Dermis microvascular lymphatic vessel endothelial cell (primary cell): ENCODE data around the gene TBXT. TPM values are rescaled to one million over a fixed set of nuclear protein-coding genes. Genes with fewer than 3 reads are reported as not detected.
"Not testable (repeated sequence)": the region's sequence is repeated elsewhere in the genome, so short reads cannot be mapped to it uniquely, and the experiment has no call there.

ENCODE experiments used
- DNase-seq, 2 donors: peaks; one replicate each; pipeline versions ENCODE4 v3.0.0 to v3.0.0-alpha.2; 2010; ENCODE audit warnings: low read depth in 2 of 2
- total RNA-seq: library from RNA; depleted of rRNA; stranded (reverse); fragments of >200 nt; gene quantifications from 2 replicates; pipeline ENCODE4 v1.2.1, GENCODE V29; 2014

Gene TBXT
- total RNA-seq: not detected in 2 replicates

- no peak for DNase-seq
These were observed at the start of gene TBXT for GRCh38 chr6:166167801-166168615. TSS of gene TBXT (minus strand) at chr6:166167851. CDS start at chr6:166167591, 260 bp downstream.

GRCh38 chr6:166207284-166207561 lies 39.6 kb upstream of the TBXT start:
- DNase-seq: no peak

DNA sequence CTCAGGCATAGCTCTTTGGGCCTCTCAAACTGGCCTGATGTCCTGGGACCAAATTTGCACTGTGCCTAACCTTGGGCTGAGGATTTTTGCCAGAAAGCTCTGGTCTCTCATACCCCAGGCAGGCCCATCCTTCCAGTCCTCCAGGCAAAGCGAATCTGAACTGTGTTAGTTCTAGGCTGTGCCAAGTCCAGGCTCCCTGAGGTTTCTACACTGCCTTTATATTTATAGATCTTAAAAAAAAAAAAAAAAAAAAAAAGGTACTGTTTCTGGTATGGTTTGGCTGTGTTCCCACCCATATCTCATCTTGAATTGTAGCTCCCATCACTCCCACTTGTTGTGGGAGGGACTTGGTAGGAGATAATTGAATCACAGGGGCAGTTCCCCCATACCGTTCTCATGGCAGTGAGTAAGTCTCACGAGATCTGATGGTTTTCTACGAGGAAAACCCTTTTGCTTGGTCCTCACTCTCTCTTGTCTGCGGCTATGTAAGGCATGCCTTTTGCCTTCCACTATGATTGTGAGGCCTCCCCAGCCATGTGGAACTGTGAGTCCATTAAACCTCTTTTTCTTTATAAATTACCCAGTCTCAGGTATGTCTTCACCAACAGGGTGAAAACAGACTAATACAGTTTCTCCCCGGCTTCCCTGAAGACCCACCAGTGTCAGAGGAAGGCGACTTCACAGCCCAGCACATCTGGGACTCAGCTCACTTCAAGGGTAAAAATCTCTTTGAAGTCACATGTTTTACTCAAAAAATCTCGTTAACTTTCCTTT lies 39.0 kb upstream of the TBXT start:
- DNase-seq: no peak

- DNase-seq: no peak
These were observed 38.4 kb upstream of the TBXT start for GRCh38 chr6:166206066-166206465.

GRCh38 chr6:166204852-166205650 lies 37.4 kb upstream of the TBXT start:
- no peak for DNase-seq

DNA sequence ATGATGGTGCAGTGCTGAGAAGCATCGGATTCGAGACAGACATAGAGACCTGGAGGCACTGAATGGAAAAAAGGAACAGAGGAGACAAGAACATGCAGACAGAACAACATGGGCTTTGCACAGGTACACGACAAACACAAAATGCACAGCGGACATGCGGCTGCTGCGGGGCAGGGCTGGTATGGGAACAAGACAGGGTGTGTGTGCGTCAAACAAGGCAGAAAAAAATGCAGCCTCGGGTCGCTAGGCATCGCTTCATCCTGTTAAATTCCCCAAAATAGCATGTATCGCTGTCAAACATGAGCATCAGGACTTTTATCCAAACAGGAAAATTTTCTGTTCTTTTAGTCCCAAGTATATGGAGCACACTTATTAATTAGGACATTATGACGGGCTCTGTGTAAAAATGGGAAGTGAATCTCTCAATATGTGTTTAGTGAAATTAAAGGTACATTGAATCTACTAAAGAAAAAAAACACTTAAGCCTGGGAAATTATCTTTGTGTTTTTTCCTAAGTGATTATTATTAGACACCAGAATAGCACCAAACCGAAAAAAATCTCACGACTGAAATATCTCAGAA lies 36.1 kb upstream of the TBXT start:
- DNase-seq: no peak

DNA sequence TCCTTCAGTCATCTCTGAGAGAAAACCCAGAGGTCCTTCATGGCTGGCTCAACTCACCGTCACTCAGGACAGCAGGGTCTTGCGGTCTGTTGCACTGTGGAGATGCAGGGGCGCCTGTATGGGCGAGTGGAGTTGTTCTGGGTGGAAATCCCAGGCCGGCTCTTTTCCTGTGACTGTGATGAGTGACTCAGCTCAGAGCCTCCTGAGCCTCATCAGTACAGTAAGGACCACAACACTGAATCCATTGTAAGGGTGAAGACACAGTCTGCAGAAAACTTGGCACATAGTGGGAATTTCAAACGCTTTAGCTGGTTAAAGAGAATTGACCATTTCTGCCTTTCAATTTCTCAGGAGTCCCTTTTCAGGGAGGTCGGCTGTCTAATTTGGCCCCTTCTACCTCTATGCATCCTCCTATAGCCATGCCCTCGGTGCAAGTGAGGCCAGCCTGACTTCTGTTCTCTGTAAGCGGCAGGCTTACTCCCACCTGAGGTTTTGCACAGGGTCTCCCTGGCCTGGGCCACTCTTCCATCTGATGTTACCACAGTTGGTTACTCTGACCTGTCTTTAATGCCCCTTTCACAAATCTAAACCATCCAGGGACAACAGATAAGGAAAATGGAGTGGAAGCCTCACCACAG lies 35.5 kb upstream of the TBXT start:
- DNase-seq: no peak

DNA sequence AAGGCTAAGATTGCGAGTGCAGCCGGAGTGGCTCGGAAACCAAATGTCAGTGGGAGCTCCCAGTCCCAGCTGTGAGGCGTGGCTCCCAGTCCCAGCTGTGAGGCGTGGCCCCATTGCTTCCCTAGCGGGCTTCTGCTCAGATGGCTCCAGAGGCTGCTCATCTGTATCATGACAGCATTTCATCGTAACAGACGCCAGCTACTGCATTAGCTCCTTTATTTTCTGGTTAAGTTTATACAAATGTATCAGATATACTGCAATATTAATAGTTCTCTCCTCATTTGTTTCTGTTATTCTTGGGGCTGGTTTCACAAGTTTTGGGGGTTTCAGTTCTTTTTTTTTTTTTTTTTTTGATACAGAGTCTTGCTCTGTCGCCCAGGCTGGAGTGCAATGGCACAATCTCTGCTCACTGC lies 34.7 kb upstream of the TBXT start:
- DNase-seq: no peak

DNA sequence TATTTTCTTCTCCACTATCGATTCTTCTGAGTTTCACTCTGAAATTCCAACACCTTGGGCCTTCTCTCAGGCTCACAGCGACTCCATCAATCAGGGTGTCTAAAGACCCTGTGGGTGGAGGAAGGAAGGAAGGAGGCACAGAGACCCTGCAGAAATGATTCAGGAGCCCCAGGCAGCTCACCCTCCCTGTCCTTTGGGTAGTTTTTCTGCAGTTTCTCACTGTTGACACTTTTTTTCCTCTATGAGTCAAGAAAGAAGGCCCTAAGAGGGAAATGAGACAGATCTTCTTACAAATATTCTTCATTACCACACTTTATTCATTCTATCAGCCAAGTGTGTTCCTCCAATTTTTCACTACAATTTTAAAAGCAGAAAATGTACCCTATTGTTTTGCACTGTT lies 34.2 kb upstream of the TBXT start:
- DNase-seq: no peak

DNA sequence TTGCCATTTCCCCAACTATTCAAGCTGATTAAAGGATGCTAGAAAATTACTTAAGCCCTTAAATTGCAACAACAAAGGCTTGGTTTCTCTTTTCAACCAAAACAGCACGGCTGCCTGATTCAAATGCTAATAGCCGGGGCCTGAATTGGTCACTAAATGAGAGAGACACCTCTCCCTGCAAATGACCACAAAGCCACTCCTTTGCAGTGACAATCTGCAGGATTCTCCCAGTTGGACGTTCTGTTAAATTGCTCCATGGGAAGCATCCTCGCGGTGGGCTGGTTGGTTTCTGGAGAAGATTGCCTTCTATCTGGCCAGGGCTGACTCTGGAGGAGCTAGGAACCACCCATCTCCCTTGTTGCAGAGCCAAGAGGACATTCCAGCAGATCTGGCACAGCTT lies 29.7 kb upstream of the TBXT start:
- DNase-seq: no peak

DNA sequence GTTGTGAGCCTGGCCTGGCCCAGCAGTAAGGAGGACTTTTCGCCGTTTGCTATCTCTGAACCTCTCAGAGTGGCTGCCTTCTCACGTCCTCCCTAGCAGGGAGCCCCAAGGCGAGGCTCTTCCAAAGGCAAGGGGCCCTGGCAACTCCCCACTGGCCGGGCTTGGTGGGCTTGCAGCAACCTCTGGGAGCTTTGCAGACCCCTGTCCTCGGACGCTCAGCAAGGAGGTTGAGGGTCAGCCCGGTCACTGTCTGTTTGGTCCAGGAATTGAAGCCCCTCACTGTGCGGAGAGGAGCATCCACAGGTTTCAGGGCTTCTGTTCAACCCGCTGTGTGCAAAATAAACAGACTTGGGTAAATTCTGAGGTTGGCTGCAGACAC lies 28.2 kb upstream of the TBXT start:
- DNase-seq: no peak

- DNase-seq: no peak
These were observed 27.5 kb upstream of the TBXT start for GRCh38 chr6:166194914-166195859.

DNA sequence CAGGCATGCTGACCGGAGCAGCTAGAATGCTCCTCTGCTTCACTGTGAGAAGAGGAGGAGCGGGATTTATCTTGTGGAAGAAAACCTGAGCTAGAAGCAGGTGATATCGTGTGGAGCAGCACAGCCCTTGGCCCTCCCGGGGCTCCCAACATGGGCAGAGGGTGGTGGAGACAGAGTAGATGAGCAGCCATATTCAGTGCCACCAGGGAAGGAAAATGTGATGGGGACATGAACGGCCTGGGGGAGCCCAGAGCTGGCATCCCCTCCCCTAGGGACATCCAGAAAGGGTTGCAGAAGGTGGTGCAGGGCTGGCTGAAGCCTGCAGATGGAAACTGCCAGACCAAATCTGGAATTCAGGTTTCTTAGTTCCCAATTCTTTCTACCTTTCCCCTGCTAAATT lies 24.9 kb upstream of the TBXT start:
- no peak for DNase-seq

GRCh38 chr6:166192136-166192535 lies 24.5 kb upstream of the TBXT start:
- no peak for DNase-seq

DNA sequence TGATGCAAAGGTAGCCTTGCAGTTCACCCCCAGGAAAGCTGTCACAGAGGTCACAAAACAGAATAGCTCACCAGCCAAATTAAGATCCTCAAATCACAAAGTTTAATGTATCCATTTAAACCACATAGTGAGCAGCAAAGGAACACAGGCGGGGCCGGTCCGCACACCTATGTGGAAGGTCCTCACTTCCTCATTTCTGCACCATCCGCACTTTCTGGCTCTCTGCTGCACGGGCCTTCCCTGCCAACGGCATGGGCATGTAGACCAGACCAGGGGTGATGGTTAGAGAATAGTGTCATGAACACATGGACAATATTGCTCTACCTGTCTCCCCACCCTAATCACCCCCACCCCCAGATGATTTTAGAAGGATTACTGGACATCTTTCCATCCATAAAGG lies 12.1 kb upstream of the TBXT start:
- no peak for DNase-seq

DNA sequence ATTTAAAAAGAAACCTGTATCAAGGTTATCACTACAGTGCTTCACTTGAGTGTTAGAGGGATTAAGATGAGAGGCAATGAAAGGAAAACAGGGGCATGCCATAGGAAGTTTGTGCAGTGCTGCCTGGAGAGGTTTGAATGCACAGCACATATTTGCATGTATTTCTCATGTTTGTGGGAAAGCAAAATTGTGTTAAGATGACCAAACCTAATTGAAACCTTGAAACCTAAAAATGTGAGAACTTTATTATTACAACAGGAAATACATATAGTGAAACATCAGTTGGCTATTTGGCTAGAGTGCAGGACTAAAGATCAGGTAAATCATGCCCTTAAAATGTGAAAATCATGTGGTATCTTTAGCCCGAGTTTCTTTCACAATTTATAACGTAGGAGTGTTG lies 8.5 kb upstream of the TBXT start:
- DNase-seq: no peak

- not testable (repeated sequence) for DNase-seq
These were observed 7.4 kb upstream of the TBXT start for GRCh38 chr6:166175093-166175492.

GRCh38 chr6:166174031-166174430 lies 6.4 kb upstream of the TBXT start:
- no peak for DNase-seq

GRCh38 chr6:166173281-166173951 lies 5.8 kb upstream of the TBXT start:
- DNase-seq: no peak

GRCh38 chr6:166172546-166172945 lies 4.9 kb upstream of the TBXT start:
- DNase-seq: no peak
